ENCODE data around the gene TCP10L. TPM values are rescaled to one million over a fixed set of nuclear protein-coding genes. Genes with fewer than 3 reads are reported as not detected.

TCP10L gene
- total and polyA plus RNA-seq, 2 of the 4 experiments (the other 2 are of a cell fraction), result 0.09 TPM; not detected in 1

- BruUV-seq (replicated peaks), result no TSS peak
Observed at GRCh38 chr21:32559006-32559610, 26.2 kb downstream of the TCP10L start.

More at GRCh38 chr21:32559006-32559610, 26.2 kb downstream of the TCP10L start:
- Histone ChIP-seq H3K4ac (ENCODE audit: low read depth, low read length) (no peak overlapping the region), H2BK5ac (ENCODE audit: low read depth, low read length, poor library complexity, severe bottlenecking) (no peak overlapping the region), H3K4me1 (ENCODE audit: control insufficient read depth, insufficient read depth, low read length) (no peaks in the 10 kb centered on the region; the same call in 1 of the 2 replicates), H3K9ac (ENCODE audit: low read depth, low read length) (no peak overlapping the region), H4K5ac (ENCODE audit: low read depth, low read length) (no peak overlapping the region), H3K79me1 (ENCODE audit: low read depth in 1 of 2, low read length in 2 of 2) (no peaks in the 10 kb centered on the region), H2AK9ac (replicated peaks; ENCODE audit: low read depth, low read length, poor library complexity) (no peak overlapping the region), H3K36me3 (ENCODE audit: control insufficient read depth, insufficient read depth, low read length) (no peaks in the 10 kb centered on the region), H2BK120ac (ENCODE audit: low read depth, low read length) (no peak overlapping the region), H3K27me3 (ENCODE audit: control insufficient read depth, insufficient read depth, low read length) (no peaks in the 10 kb centered on the region), H3K27ac (ENCODE audit: insufficient read depth, low read length) (no peak overlapping the region), H2BK20ac (ENCODE audit: low read depth, low read length) (no peak overlapping the region), H3K4me3 (ENCODE audit: insufficient read depth, low read depth, low read length) (no peak overlapping the region), H3K4me2 (ENCODE audit: low read depth, low read length) (no peak overlapping the region), H3K9me1 (ENCODE audit: insufficient read depth, low read length) (no peaks in the 10 kb centered on the region), H2BK15ac (ENCODE audit: low read depth, low read length) (no peak overlapping the region), H4K91ac (ENCODE audit: insufficient read depth, low read depth, low read length) (no peak overlapping the region), H3K9me3 (ENCODE audit: control insufficient read depth, insufficient read depth, low read length) (no peaks in the 10 kb centered on the region), H3K23ac (ENCODE audit: low read depth, low read length) (no peak overlapping the region), H4K8ac (ENCODE audit: low read depth in 2 of 2, low read length in 2 of 2) (no peak overlapping the region), H2AK5ac (ENCODE audit: low read depth, low read length) (no peak overlapping the region), H2AFZ (replicated peaks; ENCODE audit: low read length, poor library complexity) (no peak overlapping the region), H3K56ac (ENCODE audit: extremely low read depth, insufficient read depth, low read length) (no peak overlapping the region), H4K20me1 (ENCODE audit: insufficient read depth, low read length) (no peaks in the 10 kb centered on the region), H3K14ac (replicated peaks; ENCODE audit: low read depth, low read length) (no peak overlapping the region), H3K18ac (ENCODE audit: low read depth, low read length) (no peak overlapping the region)
- ChIA-PET CTCF (no interaction called here), POLR2A (ENCODE audit: unreplicated experiment) (no interaction called here)
- dilution Hi-C loops (cut with HindIII; ENCODE audit: low sequenced_read_pairs, unreplicated experiment), result no loop called here
- intact Hi-C loops (cut with micrococcal nuclease), result no loop called here
- in situ Hi-C loops (cut with MboI; ENCODE audit: low sequenced_read_pairs), result no loop called here
- WGBS, 2 experiments (ENCODE audit: extremely low coverage in 2 of 2, insufficient read length in 1 of 2), result no CpG with 5 or more reads among the region's 6 CpGs
- TF ChIP-seq USF2 (IDR thresholded peaks at IDR 0.05; ENCODE audit: low read depth, low read length) (no peak), RAD21 (IDR thresholded peaks at IDR 0.05; ENCODE audit: low read length) (no peak), MAZ (IDR thresholded peaks at IDR 0.05; ENCODE audit: borderline replicate concordance, low read depth, low read length) (no peak)
- no peak for ATAC-seq (ENCODE audit: low read depth)
- DNase-seq, result no peak

Data from IMR-90 (cell line).